Osteoblast (primary cell): ENCODE data around the gene ARMC9. TPM values are rescaled to one million over a fixed set of nuclear protein-coding genes. Genes with fewer than 3 reads are reported as not detected.
A peak's percentile ranks its signal among the peaks of the same experiment; 100 is the strongest.

Experiments used
- DNase-seq: peaks from one replicate; pipeline ENCODE4 v3.0.0; 2011; ENCODE audit warnings: low spot score, mixed read lengths; ENCODE audit not compliant: insufficient read length; ENCODE audit errors: missing footprints
- H2AFZ ChIP-seq: 2 replicates; pipeline ENCODE4 v1.6.0; 2011; ENCODE audit warnings: mild to moderate bottlenecking, low read length
- H3K27ac ChIP-seq: 2 replicates; pipeline ENCODE4 v1.5.1; 2011; ENCODE audit warnings: mild to moderate bottlenecking, low read depth, low read length, moderate library complexity
- H3K27me3 ChIP-seq: 2 replicates; pipeline ENCODE4 v1.6.0; 2012; ENCODE audit warnings: mild to moderate bottlenecking, control low read depth, inconsistent platforms, low read length, moderate library complexity; ENCODE audit not compliant: insufficient read depth
- H3K36me3 ChIP-seq: 2 replicates; pipeline ENCODE4 v1.5.1; 2011; ENCODE audit warnings: mild to moderate bottlenecking, low read length, control low read depth, moderate library complexity; ENCODE audit not compliant: insufficient read depth
- H3K4me1 ChIP-seq: 2 replicates; pipeline ENCODE4 v1.5.1; 2011; ENCODE audit warnings: mild to moderate bottlenecking, low read length, control low read depth, moderate library complexity; ENCODE audit not compliant: insufficient read depth
- H3K4me2 ChIP-seq: 2 replicates; pipeline ENCODE4 v1.6.0; 2011; ENCODE audit warnings: mild to moderate bottlenecking, low read length; ENCODE audit not compliant: insufficient read depth
- H3K4me3 ChIP-seq: fragments of 200-600 bp; sonication (generic); 3 replicates; pipeline ENCODE4 v1.5.1; 2012; ENCODE audit warnings: mild to moderate bottlenecking, low read length, inconsistent platforms; ENCODE audit not compliant: insufficient read depth
- H3K79me2 ChIP-seq: 2 replicates; pipeline ENCODE4 v1.6.0; 2012; ENCODE audit warnings: mild to moderate bottlenecking, low read length, control low read depth, inconsistent platforms; ENCODE audit not compliant: insufficient read depth
- H3K9me3 ChIP-seq: 2 replicates; pipeline ENCODE4 v1.5.1; 2011; ENCODE audit warnings: low read depth, low read length, control low read depth
- H4K20me1 ChIP-seq: 2 replicates; pipeline ENCODE4 v1.6.0; 2012; ENCODE audit warnings: mild to moderate bottlenecking, low read length, control low read depth; ENCODE audit not compliant: insufficient read depth
- CTCF ChIP-seq: IDR thresholded peaks from 2 replicates; pipeline ENCODE4 v1.5.1; 2011; ENCODE audit warnings: mild to moderate bottlenecking, low read depth, low read length, moderate library complexity; ENCODE audit errors: extremely low read depth
- total RNA-seq: library from RNA; depleted of rRNA; stranded (reverse); fragments of >200 nt; gene quantifications from 2 replicates; pipeline ENCODE4 v1.2.3, GENCODE V29; 2012

Gene ARMC9
- total RNA-seq, 1 donor: 221 TPM

- Histone ChIP-seq H4K20me1 (no peaks in the 10 kb centered on the region), H2AFZ (no peak overlapping the region), H3K27ac (no peak overlapping the region), H3K4me1 (peaks cover 3% of the 10 kb centered on the region), H3K27me3 (no peaks in the 10 kb centered on the region), H3K36me3 (peaks cover 71% of the 10 kb centered on the region), H3K79me2 (no peaks in the 10 kb centered on the region), H3K4me3 (no peak overlapping the region), H3K4me2 (no peak overlapping the region), H3K9me3 (no peaks in the 10 kb centered on the region)
- no peak for DNase-seq
- no peak for TF ChIP-seq CTCF
Observed at GRCh38 chr2:231223458-231223976, 25.1 kb downstream of the ARMC9 start.

GRCh38 chr2:231227310-231228162 is 29.1 kb downstream of the ARMC9 start:
- Histone ChIP-seq H2AFZ (no peak overlapping the region), H3K79me2 (no peaks in the 10 kb centered on the region), H3K27me3 (no peaks in the 10 kb centered on the region), H3K9me3 (no peaks in the 10 kb centered on the region), H3K4me2 (no peak overlapping the region), H3K4me1 (peaks cover 3% of the 10 kb centered on the region), H3K36me3 (peaks cover 44% of the 10 kb centered on the region), H4K20me1 (no peaks in the 10 kb centered on the region), H3K4me3 (no peak overlapping the region), H3K27ac (peak overlapping the region; percentile 26)
- TF ChIP-seq CTCF: peak; percentile 88
- peak; percentile 90 for DNase-seq

- TF ChIP-seq CTCF: no peak
- H3K79me2 ChIP-seq: no peaks in the 10 kb centered on the region
- peaks cover 3% of the 10 kb centered on the region for H3K4me1 ChIP-seq
- no peak overlapping the region for H3K4me3 ChIP-seq
- H3K27me3 ChIP-seq: no peaks in the 10 kb centered on the region
- no peak overlapping the region for H3K4me2 ChIP-seq
- H3K36me3 ChIP-seq: peaks cover 38% of the 10 kb centered on the region
- no peaks in the 10 kb centered on the region for H4K20me1 ChIP-seq
- H2AFZ ChIP-seq: no peak overlapping the region
- no peak overlapping the region for H3K27ac ChIP-seq
- no peaks in the 10 kb centered on the region for H3K9me3 ChIP-seq
- DNase-seq: no peak
Observed at GRCh38 chr2:231228223-231228622, 29.8 kb downstream of the ARMC9 start.

GRCh38 chr2:231228974-231229529 is 30.6 kb downstream of the ARMC9 start:
- no peaks in the 10 kb centered on the region for H3K9me3 ChIP-seq

More at GRCh38 chr2:231228974-231229529, 30.6 kb downstream of the ARMC9 start:
- no peak for TF ChIP-seq CTCF
- peaks cover 3% of the 10 kb centered on the region for H3K4me1 ChIP-seq
- H3K79me2 ChIP-seq: no peaks in the 10 kb centered on the region
- no peaks in the 10 kb centered on the region for H4K20me1 ChIP-seq
- DNase-seq: no peak
- no peaks in the 10 kb centered on the region for H3K27me3 ChIP-seq
- H3K4me3 ChIP-seq: no peak overlapping the region
- no peak overlapping the region for H3K4me2 ChIP-seq
- no peak overlapping the region for H3K27ac ChIP-seq
- peaks cover 31% of the 10 kb centered on the region for H3K36me3 ChIP-seq
- no peak overlapping the region for H2AFZ ChIP-seq
